ENCODE results near the gene CBL.

The CBL gene

DNA sequence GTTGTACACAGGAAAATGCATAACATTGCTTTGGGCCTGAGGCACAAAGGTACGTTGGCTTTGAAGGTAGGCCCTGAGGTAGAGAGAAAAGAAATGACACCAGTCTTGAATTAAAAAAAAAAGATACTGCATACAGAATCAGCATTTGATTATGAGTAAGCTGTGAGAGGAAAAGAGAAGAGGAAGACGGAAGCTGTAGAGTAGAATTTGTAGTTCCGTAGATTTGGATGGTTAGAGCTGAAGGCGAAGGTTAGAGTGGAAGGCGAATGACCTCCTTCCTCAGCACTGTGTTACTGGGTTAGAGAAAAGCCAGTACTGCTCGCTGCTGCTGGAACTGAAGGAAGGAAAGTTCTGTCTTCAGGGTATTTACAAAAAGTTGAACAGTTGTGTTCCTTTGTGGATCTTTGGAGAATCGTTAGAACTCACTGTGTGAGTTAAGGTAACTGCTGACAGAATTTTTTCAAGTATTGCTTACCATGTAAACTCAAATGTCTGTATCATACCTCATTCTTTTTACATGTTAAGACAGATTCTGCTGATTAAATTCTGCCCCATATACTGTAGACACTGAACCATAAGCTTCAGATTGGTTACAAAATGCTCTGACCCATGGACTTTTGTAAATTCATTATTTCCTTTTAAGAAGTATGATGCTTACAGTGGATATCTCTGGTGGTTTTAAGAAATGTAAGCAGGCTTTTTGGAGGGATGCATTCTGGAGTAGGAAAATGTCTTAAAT lies 60.5 kb downstream of the CBL start:
- no peak for DNase-seq (ENCODE audit: low read depth in 2 of 2)

DNA sequence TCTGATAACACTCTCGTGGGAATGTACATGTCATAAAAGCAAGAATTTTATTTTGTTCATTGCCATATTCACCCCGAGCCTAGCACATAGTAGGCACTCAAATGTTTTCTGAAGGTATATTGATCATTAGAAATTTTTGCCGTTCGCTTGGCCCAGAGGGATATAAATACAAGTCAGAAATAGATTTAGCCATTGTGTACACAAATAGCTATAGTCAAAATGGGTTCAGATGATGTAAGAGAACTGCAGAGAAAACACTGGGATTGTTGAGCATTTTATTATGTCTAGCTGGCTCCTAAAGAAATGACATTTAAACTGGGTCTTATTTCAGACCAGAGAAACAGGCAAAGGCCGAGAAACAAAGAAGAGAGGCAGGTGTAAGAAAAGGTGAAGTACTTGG lies 61.5 kb downstream of the CBL start:
- no peak for DNase-seq (ENCODE audit: low read depth in 2 of 2)

DNA sequence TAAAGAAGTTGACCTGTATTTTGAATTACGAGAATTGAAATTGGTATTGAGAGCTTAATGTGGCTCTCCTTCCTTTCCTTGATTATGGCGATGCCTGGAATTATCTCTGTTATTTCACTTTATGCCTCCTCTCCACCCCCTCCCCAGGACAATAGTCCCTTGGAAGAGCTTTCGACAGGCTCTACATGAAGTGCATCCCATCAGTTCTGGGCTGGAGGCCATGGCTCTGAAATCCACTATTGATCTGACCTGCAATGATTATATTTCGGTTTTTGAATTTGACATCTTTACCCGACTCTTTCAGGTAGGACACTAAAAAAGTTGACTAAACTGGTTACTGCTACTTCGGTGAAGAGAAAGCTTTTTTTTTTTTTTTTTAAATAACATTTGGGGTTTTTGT lies 67.6 kb downstream of the CBL start:
- DNase-seq (ENCODE audit: low read depth in 2 of 2) = no peak

DNA sequence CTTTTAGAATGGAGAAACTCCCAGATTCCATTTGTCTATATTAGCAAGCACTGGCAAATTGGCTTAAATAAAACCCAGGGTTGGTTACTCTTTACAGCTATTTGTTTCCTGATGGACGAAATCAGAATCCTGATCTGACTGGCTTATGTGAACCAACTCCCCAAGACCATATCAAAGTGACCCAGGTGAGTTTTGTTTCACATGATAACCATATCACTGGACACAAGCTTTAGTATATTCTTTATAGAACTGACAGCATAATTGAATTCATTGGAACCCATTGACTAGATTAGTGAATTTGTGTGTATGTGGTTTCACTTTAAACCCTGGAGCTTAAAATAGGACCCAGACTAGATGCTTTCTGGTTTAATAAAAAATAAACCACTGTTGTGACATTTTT lies 71.5 kb downstream of the CBL start:
- DNase-seq (ENCODE audit: low read depth in 2 of 2) = no peak

DNA sequence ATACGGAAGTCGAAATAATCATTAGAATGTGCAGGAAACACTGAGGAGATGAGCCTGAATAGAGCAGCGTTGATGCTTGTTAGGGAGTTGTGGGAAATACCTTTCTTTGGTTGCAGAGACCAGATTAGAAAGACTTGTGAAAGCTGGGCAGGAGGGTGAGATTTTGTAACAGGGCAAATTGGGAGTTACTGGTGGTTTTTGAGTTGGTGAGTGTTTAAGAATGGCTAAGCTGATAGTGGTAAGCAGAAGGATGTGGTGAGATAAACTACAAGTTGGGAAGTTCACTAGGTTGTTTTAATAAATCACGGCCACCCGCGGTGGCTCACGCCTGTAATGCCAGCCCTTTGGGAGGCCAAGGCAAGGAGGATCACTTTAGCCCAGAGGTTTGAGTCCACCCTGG lies 76.4 kb downstream of the CBL start:
- no peak for DNase-seq (ENCODE audit: low read depth in 2 of 2)

DNA sequence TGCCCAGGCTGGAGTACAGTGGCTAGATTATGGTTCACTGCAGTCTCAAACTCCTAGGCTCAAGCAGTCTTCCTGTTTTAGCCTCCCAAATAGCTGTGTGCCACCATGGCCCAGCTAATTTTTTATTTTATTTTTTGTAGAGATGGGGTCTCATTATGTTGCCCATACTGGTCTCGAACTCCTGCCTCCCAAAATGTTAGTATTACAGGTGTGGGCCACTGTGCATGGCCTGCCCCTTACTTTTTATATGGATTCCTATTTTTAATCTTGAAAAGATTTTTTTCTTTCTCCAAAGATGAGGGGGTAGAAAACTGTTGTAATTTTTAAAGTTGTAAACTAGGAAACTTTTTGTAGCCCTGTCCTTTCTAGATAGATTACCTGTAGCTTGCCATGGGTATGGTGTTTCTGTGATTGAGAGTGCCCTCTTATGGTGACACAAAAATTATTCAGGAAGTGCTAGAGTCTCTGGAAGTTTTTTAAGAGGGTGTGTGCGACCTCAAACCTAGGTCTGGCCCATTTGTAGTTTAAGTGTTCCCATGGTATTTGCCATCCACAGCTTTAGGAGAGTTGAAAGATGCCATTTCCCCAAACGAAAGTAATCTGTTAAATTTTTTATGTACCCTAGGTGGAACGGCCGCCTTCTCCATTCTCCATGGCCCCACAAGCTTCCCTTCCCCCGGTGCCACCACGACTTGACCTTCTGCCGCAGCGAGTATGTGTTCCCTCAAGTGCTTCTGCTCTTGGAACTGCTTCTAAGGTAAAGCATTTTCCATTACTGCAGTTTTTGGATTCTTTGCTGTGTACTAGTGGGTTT lies 78.4 kb downstream of the CBL start:
- DNase-seq (ENCODE audit: low read depth in 2 of 2) = no peak

DNA sequence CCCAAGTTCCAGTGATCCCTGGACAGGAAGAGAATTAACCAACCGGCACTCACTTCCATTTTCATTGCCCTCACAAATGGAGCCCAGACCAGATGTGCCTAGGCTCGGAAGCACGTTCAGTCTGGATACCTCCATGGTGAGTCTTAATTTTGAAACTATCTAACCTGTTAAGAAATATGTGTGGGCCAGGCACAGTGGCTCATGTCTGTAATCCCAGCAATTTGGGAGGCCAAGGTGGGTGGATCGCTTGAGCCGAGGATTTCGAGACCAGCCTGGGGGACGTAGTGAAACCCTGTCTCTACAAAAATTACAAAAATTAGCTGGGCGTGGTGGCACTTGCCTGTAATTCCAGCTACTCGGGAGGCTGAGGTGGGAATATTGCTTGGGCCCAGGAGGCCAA lies 79.3 kb downstream of the CBL start:
- DNase-seq (ENCODE audit: low read depth in 2 of 2) = no peak

DNA sequence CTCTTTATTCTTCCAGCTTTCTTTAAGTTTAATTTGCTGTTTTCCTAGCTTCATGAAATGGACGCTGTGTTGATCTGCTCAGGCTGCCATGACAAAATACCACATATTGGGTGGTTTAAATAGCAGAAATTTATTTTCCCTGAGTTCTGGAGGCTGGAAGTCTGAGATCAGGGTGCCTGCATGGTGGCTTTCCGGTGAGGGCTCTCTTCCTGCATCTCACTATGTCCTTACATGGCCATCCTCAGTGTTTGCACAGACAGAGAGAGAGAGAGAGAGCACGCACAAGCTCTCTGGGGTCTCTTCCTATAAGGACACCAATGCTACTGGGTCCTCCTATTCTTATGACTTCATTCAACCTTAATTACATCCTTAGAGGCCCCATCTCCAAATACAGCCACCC lies 82.1 kb downstream of the CBL start:
- no peak for DNase-seq (ENCODE audit: low read depth in 2 of 2)

DNA sequence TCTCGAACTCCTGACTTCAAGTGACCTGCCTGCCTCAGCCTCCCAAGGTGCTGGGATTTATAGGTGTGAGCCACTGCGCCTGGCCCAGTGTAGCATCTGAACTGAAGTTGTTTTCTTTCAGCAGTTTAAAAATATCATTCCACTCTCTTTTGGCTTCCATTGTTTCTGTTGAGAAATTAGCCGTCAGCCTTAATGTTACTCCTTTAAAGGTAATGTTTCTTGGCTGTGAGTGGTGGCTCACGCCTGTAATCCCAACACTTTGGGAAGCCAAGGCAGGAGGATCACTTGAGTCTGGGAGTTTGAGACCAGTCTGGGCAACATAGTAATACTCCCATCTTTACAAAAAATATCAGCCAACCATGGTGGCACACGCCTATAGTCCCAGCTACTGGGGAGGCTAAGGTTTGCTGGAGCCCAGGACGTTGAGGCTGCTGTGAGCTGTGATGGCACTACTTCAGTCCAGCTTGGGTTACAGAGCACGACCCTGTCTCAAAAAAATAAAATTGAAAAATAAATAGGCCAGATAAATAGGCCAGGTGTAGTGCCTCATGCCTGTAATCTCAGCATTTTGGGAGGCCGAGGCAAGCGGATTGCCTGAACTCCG lies 84.9 kb downstream of the CBL start:
- DNase-seq (ENCODE audit: low read depth in 2 of 2) = no peak

DNA sequence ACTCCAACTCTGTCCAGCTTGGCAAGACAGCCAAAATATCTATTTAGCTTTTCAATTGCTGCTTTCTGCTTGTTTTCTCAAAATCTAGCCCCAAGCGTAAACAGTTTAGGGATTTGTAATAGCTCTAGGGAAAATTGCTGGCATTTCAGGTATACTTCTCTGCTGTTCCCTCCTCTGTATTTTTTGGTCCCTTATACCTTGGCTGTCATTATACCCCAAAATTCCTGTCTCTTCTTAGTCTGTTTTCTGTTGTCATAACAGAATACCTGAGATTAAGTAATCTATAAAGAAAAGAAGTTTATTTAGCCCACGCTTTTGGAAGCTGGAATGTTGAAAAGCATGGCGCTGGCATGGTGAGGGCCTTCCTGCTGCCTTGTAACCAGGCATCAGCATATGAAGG lies 87.3 kb downstream of the CBL start:
- no peak for DNase-seq (ENCODE audit: low read depth in 2 of 2)

DNA sequence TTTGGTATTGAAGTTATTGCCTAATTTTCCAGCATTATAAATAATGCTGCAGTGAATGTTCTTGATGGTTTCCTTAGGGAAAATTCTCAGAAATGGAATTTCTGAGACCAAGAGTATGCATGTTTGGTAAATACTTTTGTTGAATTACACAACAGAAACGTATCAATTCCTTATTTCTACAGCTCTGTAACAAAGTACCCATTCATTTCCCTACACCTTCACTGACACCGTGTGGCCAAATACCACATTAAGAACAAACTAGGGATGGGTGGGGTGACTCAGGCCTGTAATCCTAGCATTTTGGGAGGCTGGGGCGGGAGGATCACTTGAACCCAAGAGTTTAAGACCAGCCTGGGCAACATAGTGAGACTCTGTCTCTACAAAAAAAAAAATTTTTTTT lies 89.0 kb downstream of the CBL start:
- DNase-seq (ENCODE audit: low read depth in 2 of 2) = no peak

DNA sequence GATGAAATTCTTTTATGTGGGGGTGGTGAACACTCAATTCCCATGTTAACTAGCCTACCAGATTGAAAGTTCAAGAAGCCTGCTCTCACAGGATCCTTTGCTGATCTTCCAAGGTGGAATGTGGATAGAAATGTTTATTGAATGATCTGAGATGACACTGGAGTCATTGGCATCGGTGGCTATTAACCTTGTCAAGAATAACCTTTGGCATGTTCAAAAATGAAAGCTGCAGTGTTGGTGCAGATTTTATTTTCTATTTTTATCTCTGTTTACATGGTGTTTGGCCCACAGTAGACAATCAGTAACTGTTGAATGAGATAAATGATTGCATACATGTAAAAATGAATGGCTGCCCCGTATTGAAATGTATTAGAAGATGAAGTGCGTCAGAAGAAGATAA lies 91.8 kb downstream of the CBL start:
- DNase-seq (ENCODE audit: low read depth in 2 of 2) = no peak

DNA sequence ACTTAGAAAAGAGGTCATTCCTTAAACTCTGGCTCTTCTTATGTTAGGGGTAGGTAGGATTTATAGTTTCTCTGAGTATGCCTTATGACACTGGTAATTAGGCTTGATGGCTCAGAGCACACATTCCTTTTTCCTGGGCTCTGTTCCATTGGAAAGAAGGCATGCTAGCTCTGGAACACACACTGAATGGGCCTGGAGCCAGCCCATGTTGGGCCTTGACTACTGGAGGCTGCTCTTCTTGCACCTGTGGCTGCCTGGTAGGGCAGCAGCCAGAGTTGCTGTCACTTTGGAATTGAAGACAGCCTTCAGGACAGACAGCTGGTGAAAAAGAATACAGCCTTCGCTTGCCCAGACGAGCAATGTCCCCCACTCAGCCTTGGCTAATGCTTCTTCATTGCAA lies 92.6 kb downstream of the CBL start:
- no peak for DNase-seq (ENCODE audit: low read depth in 2 of 2)

DNA sequence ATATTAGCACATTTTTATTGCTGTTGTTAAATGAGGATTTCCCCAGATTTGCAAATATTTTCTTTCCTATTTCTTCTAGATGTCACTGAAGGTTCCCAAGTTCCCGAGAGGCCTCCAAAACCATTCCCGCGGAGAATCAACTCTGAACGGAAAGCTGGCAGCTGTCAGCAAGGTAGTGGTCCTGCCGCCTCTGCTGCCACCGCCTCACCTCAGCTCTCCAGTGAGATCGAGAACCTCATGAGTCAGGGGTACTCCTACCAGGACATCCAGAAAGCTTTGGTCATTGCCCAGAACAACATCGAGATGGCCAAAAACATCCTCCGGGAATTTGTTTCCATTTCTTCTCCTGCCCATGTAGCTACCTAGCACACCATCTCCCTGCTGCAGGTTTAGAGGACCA lies 93.3 kb downstream of the CBL start:
- no peak for DNase-seq (ENCODE audit: low read depth in 2 of 2)

DNA sequence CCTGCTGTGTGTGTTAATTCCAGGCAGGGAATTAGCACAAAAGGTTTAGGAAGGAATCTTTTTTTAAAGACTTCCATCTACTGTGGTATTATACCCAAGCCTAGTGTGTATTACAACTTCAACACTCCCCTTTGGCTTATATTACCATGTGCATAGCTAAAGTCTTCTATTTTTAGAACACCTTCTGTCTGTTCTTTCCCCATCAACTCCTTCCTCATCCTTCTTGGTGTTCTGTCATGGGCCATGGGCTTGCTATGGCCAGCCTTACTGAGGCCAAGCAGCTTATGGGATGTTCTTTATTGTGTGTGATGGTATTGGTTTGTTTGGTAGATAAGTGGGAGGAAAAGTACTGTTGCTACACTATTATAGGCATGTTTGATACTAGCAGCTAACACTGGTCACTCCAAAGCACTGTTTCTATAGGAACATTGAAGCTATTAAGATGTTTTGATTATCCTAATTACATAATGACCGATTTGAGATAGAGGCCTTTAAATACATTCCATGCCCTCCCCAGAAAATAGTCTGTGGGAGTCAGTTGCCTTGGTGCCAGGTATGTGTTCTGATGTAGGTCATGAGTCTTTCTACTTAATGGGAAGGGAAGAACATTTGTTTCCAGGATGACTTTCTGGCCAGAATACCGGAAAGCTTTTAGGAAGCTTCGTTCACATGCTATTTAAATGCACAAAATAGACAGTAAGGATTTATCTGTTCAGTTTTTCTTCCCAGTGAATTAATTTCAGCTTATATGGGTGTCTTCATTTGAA lies 94.2 kb downstream of the CBL start:
- DNase-seq (ENCODE audit: low read depth in 2 of 2) = no peak

DNA sequence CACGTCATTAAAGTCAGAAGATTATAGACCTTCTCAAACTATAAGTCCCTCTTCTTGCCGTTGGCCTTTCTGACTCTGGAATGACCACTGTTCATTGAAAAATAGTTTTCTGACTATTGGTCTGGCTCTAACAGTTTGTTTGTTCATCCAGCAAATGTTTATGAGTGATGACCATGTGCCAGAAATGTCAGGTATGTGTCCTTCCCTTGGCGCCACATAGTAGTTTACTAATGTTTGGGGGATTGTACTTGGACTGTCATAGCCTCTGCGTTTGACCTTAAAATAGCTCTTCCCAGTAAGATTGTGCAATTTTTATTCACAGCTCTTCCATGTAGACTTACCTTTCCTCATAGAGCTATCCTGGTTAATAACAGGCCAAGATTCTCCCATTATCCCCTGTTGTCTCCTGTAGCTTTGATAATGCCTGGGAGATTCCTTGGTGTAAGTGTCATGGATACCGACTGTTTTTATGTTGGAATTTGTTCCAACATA lies 97.1 kb downstream of the CBL start:
- DNase-seq (ENCODE audit: low read depth in 2 of 2) = no peak

DNA sequence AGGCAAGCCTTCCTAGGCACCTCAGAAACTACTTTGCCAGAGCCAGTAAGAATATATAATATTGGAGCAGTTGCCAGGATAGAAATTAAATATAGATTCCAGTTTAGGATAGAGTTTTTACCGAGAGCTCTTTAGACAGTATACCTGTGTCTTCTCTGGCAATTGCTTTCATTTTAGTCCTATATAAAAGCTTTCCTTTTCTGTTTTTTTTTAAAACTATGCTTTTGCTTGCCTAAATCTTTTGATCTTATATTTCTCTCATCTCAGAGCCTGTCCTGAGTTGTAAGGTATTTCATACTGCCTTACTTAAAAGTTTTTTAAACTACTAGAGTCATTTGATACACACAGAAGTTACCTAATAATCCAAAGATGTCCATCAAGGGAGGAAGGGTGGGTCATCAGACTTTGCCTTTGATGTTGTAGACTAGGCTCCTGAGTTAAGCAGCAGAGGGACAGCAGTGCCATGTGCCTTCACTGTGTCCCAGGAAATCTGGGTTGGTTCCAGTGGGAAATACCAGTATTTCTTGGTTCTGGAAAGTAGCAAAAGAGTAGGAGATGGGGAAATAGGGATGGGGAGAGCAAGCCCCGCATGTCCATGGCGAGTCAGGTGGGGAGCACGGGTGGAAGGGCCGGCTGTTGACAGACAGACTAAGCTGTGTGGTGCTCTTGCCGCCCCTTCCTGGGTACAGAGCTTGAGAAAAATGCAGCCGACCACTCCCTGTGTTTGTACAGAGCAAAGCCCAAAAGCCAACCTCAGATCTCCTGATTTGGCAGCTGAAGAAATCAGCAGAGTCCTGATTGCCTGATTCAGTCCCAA lies 99.6 kb downstream of the CBL start:
- no peak for DNase-seq (ENCODE audit: low read depth in 2 of 2)

DNA sequence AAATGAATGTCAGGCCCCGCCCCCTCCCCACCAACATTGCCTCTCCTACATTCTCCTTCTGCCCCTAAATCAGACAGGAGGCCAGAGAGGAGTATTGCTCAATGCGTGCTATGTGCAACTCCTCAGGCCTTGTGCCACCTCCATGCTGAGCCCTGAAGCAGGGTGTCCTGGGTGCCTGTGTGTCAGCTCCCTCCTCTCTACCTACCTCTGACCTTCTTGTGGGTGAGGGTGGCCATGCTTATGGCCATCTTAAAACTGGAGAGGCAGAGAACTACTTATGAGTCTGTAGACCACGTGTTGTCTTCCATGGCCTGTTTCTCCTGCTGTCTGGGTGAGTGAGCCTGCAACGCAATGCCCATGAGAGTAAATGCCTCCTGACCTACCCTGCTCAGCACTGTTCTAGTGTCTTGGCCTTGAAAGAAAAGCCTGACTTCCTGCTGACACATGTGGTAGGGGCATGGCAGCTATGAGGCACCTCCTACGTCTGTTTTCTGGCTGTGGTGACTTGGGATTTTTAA lies 100.3 kb downstream of the CBL start:
- no peak for DNase-seq (ENCODE audit: low read depth in 2 of 2)

DNA sequence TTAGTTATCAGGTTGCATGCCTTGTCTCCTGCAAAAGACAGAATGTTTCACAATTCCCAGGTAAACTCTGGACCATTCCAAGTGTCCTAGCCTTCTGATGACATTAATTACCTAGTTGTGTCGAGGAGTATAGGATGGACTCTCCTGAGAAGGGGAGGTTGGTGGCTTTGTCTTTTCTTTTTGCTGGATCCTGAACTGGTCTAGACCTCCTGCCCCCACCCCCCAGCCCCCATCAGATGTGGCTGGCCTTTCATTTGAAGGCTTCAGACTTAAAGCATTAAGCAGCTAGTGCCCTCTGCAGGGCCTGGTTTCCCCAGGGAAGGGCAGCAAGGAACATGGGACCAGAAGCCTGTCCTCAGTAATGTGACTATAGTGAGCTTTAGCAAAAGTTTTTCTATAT lies 101.1 kb downstream of the CBL start:
- DNase-seq (ENCODE audit: low read depth in 2 of 2) = no peak

DNA sequence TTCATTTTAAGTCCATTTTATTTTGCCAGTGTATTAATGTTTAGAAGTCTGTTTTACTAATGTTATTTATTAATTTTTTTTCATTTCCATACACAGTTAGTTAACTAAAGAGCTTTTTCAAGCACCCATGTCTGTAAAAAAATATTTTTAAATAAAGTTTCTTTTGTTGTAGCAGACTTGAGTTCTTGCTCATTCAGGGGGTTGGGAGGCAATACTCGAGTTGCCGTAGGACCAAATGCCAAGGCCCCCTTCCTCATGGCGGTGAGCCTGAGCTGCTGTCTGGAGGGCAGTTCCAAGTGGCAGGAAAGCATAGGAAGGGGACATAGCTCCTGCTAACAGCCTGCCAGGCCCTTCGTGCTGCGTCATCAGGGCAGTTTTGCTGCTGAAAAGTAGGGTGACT lies 101.8 kb downstream of the CBL start:
- DNase-seq (ENCODE audit: low read depth in 2 of 2) = no peak

DNA sequence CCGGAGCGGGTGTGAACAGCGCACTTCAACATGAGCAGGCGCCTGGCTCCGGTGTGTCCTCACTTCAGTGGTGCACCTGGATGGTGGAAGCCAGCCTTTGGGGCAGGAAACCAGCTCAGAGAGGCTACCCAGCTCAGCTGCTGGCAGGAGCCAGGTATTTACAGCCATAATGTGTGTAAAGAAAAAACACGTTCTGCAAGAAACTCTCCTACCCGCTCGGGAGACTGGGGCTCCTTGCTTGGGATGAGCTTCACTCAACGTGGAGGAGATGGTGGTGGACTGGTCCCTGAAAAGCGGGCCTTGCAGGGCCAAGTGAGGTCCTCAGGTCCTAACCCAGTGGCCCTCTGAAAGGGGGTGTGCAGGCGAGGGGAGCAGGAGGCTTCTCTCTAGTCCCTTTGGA lies 103.3 kb downstream of the CBL start:
- DNase-seq (ENCODE audit: low read depth in 2 of 2) = no peak

Data from activated CD4-positive, alpha-beta T cell treated with anti-CD3 and anti-CD28 coated beads for 24 hours (primary cell).